Raji (cell line): Measurements from ENCODE around the gene QSOX1.

Experiments used
- POLR2A ChIP-seq: IDR thresholded peaks from 2 replicates; pipeline ENCODE4 v1.6.1; 2011; ENCODE audit warnings: low read depth, low read length, control low read depth; ENCODE audit not compliant: insufficient read depth

QSOX1 gene

DNA sequence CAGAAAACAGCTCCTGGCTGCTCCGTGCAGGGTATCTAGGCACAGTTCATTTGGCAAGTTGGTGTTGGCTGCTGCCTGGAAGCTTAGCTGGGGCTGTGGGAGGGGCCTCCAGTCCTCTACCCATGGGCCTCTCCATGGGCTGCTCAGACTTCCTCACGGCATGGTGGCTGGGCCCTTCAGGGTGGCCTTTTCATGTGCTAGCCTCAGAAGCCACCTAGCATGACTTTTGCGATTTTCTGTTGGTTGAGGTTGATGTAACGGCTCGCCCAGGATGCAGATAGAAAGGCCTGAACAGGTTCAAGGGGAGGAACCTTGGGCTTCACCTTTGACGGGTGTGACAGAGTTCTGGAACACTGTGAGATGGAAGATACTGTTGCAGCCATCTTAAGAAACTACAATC is 49.6 kb downstream of the QSOX1 start:
- TF ChIP-seq POLR2A = no peak

DNA sequence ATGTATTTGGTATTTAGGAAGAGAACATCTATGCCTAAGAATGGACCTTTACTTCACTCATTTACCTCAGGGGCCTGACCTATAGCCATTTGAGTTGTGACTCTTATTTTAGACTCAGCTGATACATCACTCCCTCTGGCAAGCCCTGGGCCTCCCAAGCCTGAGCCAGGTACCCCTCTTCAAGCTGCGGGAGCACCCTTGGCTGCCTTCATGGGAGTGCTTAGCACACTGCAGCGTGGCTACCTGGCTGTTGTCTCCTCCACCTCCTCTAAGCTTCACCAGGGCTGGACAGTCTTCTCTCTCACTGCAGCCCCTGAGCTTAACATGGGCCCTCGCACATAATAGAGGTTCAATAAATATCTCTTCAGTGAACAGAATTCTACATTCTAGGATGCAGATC is 51.9 kb downstream of the QSOX1 start:
- TF ChIP-seq POLR2A = no peak

DNA sequence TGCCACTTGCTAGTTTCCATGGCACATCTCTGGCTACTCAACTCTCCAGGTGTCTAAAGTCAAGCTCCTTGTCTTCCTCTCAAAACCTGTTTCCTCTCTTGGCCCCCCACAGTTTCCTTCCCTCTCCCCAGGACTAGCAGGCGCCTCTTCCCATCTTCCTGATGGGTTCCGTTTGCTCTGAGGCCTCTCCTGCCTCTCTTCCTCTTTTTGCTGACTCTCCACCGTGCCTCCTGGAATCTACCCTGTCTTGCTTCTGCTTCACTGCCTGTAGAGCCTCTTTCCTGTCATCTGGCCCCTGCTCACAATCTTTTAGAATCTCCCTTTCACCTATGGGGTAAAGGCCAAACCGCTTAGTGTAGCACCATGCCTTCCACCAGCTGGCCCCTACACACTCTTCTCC is 53.6 kb downstream of the QSOX1 start:
- no peak for TF ChIP-seq POLR2A

DNA sequence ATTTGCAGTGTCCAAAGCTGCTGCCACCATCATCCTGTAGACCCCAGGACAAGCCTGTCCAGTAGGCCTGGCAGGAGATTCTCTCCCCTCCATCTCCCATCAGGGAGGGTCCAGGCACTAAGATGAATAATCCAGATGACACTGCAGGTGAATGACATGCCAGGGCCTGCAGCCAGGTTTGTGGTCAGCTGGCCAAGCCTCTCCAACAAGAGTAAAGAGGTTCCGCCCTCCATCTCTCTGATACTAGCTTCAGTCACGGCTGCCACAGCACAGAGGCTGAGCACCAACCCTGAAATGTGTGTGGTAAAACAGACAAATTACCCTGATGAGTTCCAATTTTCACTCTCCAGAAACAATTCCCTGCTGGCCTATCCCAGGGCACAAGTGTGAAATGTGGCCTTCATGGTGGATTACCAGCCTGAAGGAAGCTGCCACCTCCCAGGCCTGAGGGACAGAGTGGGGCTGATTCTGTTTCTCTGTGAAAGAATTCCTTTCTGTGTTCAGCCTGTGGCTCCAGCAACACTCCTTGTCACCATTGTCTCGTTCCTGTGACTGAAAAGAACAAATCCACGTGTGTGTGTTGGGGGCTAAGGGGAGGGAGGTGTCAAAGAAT is 55.4 kb downstream of the QSOX1 start:
- no peak for TF ChIP-seq POLR2A

DNA sequence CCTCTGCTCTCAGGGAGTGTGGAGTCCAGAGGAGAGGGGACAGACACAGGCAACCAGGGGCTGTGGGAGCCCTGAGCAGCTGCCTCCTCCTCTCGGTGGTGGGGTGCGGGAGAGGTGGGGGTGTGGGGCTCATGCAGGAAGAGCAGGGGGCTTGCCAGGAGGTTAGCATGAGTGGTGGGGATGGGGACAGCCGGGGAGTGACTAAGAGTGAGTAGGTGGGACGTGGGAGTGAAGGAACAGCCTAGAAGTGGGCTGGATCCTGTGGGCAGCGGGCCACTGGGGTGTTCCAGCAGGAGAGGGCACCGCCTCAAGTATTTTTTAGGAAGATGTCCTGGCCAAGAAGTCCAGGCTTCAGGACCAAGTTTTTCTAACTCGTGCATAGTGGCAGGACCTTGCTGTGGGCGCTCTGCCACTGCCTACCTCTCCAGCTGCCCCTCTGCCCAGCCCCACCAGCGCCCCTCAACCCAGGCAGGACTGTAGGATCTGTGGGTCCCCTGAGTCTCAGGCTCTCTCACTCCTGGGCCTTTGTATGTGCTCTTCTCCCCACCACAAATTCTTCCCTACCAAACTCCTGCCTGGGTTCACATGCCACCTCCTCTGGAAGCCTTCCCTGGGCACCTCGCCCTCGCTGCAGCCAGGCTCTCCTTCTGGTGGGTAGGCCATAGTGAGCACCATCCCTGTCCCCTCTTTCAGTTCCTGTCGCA is 56.6 kb downstream of the QSOX1 start:
- no peak for TF ChIP-seq POLR2A

DNA sequence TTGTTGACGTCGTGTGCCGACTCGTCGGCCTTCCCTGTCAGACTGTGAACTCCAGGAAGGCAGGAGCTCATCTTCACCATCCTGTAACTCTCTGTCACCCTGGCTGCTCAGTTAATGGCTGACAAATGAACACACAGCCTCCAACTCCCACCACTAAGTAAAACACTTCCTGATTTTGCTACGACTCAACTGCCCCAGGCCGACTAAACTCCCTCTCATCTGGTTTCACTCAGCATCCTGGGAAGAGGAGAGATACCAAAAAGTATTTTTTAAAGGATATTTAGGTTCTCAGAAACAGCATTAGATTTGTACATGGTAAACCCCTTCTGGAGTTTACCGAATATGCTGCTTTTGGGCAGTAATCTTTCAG is 57.2 kb downstream of the QSOX1 start:
- TF ChIP-seq POLR2A = no peak

DNA sequence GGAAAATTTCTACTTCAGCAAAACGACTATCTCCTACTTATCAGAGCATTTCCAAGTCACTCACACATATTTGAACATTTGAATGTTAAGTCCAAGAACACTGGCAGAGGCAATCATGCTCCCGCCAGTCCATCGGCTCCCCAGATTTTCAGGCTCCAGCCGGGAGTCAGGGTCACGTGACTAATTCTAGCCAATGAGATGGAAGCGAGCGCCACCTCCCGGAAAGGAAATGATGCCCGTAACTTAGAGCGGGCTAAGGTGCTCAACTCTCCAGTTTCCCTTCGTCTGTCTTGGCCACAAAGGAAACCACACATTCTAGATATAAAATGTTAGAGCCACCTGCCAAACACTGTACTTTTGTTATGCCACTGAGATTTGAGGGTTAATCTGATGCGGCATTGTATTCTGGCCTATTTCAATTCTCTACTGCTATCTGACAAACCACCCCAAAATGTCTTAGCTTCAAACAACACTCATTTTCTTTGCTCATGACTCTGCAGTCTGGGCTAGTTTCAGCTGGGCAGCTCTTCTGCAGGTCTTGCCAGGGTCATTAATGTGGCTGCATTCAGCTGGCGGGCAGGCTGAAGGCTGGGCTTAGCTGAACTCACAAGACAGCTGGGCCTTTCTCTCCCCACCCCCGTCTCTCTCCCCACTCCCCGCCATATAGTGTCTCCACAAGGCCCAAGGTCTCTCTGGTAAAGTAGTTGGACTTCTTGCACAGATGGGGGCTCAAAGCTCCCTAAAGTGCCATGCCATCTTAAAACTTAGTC is 58.9 kb downstream of the QSOX1 start:
- no peak for TF ChIP-seq POLR2A

DNA sequence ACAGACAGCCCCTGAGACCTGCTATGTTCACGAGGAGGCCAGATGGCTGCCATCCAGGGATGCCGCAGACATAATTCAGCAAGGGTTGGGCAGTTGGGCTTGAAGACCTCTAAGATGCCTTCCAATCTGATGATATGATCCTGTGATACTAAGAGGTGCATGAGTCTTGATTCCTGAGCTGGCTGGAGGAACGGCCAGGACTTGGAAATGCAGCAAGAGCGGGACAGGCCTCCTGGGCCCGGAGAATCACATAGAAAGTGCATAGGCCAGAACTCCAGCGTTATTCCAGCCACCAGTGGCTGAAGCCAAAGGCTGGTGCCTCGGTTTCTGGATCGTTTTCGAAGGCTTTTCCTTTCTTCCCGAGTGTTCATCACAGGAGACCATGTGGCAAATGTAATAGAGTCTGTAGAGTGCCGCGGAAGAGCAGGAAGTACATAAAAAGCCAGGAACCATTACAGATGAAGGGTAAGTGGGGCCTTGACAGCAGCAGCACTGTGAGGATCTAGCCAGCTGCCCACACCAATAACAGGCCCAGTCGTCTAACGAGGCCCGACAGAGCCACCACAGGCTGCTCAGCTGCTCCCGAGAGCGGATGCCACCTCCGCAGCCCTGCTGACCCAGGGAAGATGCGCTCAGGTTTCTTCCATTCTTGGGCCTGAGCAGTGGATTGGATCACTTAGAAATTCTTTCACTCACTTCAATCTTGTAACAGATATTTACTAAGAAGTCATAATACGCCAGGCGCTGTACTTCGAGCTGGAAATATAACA is 61.4 kb downstream of the QSOX1 start:
- no peak for TF ChIP-seq POLR2A

DNA sequence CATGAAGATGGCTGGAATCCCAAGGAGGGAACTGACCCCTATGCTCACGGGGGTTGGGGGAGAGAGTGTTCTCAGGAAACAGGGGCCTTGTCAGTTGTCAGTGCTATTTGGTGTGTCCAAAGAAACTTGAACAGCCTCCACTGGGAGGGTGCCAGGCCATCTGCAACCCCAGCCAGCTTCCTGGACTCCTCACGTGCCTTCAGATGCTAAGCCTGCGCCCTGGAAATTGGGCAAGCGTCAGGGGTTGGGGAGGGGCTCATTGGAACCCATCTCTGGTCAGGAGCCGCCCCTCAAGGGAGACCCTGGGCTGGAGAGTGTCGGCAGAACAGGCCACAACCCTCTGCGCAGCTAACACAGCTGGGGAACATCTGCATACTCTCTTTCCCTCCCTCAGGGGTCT is 62.3 kb downstream of the QSOX1 start:
- TF ChIP-seq POLR2A = no peak

DNA sequence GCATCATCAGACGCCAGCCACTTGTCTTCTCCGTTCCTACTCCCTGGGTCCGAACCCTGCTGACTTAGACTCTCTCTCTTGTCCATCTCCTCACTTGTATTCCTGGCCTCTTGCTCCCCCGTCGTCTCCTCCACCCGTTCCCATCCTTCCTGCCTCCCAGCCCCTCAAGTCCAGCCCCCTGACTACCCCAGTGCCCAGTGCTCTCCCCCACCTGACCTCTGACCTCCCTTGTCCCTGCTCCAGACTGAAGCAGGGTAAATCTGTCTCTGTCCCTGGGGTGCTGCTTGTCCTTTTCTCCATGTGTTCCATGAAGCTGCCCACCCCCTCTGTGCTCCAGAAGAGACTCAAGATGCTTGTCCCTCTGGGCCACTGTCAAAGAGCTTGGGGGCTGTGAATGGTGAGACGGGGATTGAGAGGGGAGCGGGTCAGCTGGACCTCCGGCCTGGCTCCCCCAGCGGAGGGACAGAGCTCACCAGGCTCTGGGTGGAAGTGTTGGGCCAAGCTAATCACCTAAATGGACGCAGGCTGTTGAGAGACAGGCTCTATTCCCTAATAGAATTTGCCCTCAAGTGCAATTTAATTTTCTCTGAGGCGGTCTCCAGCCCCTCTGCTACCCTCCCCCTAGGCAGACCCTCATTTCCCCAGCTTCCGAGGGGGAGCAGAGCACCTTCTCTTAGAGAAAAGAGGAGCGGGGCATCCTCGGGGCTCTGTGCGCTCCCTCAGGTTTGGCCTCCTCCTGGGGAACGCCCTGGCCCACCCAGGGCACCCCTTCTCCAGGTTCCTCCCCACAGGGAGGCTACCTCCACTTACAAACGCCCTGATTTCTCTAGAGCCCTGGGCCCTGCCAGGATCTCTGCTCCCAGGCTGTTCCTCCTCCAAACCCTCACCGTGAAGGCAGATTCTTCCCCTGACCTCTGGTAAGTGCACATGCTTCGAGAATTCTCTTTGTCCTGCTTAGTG is 64.4 kb downstream of the QSOX1 start:
- no peak for TF ChIP-seq POLR2A

DNA sequence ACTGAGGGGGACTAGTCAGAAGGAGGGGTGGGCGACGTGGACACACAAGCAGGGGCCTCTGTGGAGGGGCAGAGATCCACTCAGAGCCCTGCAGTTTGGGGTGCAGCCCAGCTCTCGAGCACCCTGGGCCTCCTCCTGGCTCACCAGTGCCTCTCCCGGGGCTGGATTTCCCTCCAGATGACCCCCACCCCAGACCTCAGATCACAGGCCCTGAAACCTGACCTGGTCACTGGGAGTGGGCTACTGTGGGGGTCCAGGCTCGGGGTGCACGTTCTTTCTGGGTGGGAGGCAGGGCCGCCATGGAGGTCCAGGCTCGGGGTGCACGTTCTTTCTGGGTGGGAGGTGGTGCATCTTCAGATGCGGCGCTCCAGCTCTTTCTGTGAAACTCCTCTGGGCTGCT is 65.1 kb downstream of the QSOX1 start:
- TF ChIP-seq POLR2A = no peak

DNA sequence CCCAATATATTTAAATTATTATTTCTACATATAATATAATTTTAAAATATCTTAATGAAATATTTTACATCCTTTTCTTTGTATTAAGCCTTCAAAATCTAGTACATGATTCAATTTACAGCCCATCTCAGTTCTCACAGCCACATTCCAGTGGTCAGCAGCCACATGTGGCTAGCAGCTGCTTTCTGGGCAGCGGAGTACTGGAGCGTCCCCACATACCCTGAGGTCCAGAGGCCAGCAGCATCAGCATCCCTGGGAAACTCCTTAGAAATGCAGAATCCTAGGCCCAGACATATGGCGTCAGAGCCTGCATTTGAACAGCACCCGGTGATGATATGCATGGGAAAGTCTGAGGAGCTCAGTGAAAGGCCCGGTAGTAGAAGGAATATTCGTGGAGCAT is 66.8 kb downstream of the QSOX1 start:
- no peak for TF ChIP-seq POLR2A

DNA sequence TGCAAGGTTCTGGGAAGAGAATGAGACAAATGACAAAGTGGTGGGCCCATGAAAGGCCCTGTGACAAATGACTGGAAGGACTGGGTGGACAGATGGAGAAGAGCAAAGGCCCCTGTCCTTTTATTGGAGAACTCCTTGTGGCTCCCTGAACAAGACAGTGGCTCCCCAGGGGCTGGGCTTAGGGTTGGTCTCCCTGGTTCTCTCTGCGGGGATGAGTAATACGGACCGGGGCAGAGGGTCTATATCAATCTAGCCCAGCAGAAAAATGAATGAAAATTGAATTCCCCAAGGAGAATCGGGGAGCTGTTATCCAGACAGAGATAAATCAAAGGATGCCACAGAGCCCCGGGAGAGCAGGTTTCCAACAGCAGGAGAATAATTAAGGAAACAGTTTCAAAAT is 70.2 kb downstream of the QSOX1 start:
- no peak for TF ChIP-seq POLR2A

DNA sequence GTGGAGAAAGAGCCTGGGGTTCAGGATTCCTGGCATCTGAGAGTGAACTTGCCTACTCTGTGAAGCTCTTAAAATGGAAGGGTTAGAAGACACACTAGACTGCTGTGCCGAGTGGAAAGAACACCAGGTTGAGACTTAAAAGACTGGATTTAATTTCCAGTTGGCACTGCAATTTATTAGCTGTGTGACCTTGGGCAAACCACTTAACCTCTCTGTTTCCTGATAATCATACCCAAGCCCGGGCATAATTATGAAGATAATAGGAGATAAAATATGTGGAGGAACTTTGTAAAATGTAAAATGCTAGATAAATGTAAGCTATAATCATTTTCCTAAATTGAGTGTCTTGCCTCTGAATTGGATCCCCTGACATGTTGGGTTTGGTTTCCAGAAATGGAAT is 70.7 kb downstream of the QSOX1 start:
- TF ChIP-seq POLR2A = no peak
